ENCODE data around the gene TVP23A.
A peak's percentile ranks its signal among the peaks of the same experiment; 100 is the strongest.

TVP23A gene

GRCh38 chr16:10765772-10766171 is 52.8 kb downstream of the TVP23A start:
- H3K9ac ChIP-seq (ENCODE audit: low read depth, low read length): no peak overlapping the region
- peaks cover 51% of the 10 kb centered on the region for H3K36me3 ChIP-seq (ENCODE audit: insufficient read depth, low read length)
- H3K4me1 ChIP-seq (ENCODE audit: insufficient read depth, low read length): no peaks in the 10 kb centered on the region
- no peak overlapping the region for H3K4me3 ChIP-seq (ENCODE audit: low read depth in 1 of 2, low read length in 2 of 2)
- H3K27ac ChIP-seq (ENCODE audit: low read length): no peak overlapping the region
- 0 out of 2 replicates have a peak, but pooled peaks cover 5% of the 10 kb centered on the region for H4K20me1 ChIP-seq (ENCODE audit: insufficient read depth, low read length)
- ATAC-seq (ENCODE audit: insufficient read depth, low read depth) (peak; percentile 39; the same call in 1 of the 3 replicates), DNase-seq (no peak)
- TF ChIP-seq CTCF (IDR thresholded peaks at IDR 0.05; ENCODE audit: borderline replicate concordance, extremely low read depth, low read length, poor library complexity, severe bottlenecking): no peak
- TF ChIP-seq EZH2 (IDR thresholded peaks at IDR 0.05; ENCODE audit: borderline replicate concordance, low read depth, low read length, severe bottlenecking): no peak
- H3K9me3 ChIP-seq (ENCODE audit: insufficient read depth, low read length, severe bottlenecking): no peaks in the 10 kb centered on the region
- H3K4me2 ChIP-seq (ENCODE audit: insufficient read depth, low read length): no peak overlapping the region
- no peak overlapping the region for H2AFZ ChIP-seq (ENCODE audit: low read depth, low read length)
- H3K27me3 ChIP-seq (ENCODE audit: insufficient read depth, low read length, poor library complexity): no peaks in the 10 kb centered on the region
- no peaks in the 10 kb centered on the region for H3K79me2 ChIP-seq (ENCODE audit: insufficient read depth, low read length)

GRCh38 chr16:10763456-10763855 is 55.1 kb downstream of the TVP23A start:
- Histone ChIP-seq H3K9ac (ENCODE audit: low read depth, low read length) (no peak overlapping the region), H3K4me1 (ENCODE audit: insufficient read depth, low read length) (no peaks in the 10 kb centered on the region), H2AFZ (ENCODE audit: low read depth, low read length) (no peak overlapping the region)

GRCh38 chr16:10762336-10763016 is 56.1 kb downstream of the TVP23A start:
- no peak overlapping the region for H2AFZ ChIP-seq (ENCODE audit: low read depth, low read length)
- H3K79me2 ChIP-seq (ENCODE audit: insufficient read depth, low read length): no peaks in the 10 kb centered on the region
- 0 out of 2 replicates have a peak, but pooled peaks cover 5% of the 10 kb centered on the region for H4K20me1 ChIP-seq (ENCODE audit: insufficient read depth, low read length)
- H3K4me2 ChIP-seq (ENCODE audit: insufficient read depth, low read length): no peak overlapping the region
- ATAC-seq (ENCODE audit: insufficient read depth, low read depth) (no peak), DNase-seq (no peak)
- TF ChIP-seq CTCF (IDR thresholded peaks at IDR 0.05; ENCODE audit: borderline replicate concordance, extremely low read depth, low read length, poor library complexity, severe bottlenecking): no peak
- no peak for TF ChIP-seq EZH2 (IDR thresholded peaks at IDR 0.05; ENCODE audit: borderline replicate concordance, low read depth, low read length, severe bottlenecking)
- H3K4me3 ChIP-seq (ENCODE audit: low read depth in 1 of 2, low read length in 2 of 2): no peak overlapping the region
- H3K27me3 ChIP-seq (ENCODE audit: insufficient read depth, low read length, poor library complexity): no peaks in the 10 kb centered on the region
- H3K27ac ChIP-seq (ENCODE audit: low read length): no peak overlapping the region
- H3K9ac ChIP-seq (ENCODE audit: low read depth, low read length): no peak overlapping the region
- H3K36me3 ChIP-seq (ENCODE audit: insufficient read depth, low read length): peaks cover 72% of the 10 kb centered on the region
- H3K4me1 ChIP-seq (ENCODE audit: insufficient read depth, low read length): no peaks in the 10 kb centered on the region
- no peaks in the 10 kb centered on the region for H3K9me3 ChIP-seq (ENCODE audit: insufficient read depth, low read length, severe bottlenecking)

More at GRCh38 chr16:10763456-10763855, 55.1 kb downstream of the TVP23A start:
- no peaks in the 10 kb centered on the region for H3K9me3 ChIP-seq (ENCODE audit: insufficient read depth, low read length, severe bottlenecking)
- no peak overlapping the region for H3K4me2 ChIP-seq (ENCODE audit: insufficient read depth, low read length)
- H3K27me3 ChIP-seq (ENCODE audit: insufficient read depth, low read length, poor library complexity): no peaks in the 10 kb centered on the region
- H3K4me3 ChIP-seq (ENCODE audit: low read depth in 1 of 2, low read length in 2 of 2): no peak overlapping the region
- H3K27ac ChIP-seq (ENCODE audit: low read length): no peak overlapping the region
- peaks cover 62% of the 10 kb centered on the region for H3K36me3 ChIP-seq (ENCODE audit: insufficient read depth, low read length)
- 0 out of 2 replicates have a peak, but pooled peaks cover 5% of the 10 kb centered on the region for H4K20me1 ChIP-seq (ENCODE audit: insufficient read depth, low read length)
- DNase-seq (no peak), ATAC-seq (ENCODE audit: insufficient read depth, low read depth) (no peak)
- H3K79me2 ChIP-seq (ENCODE audit: insufficient read depth, low read length): no peaks in the 10 kb centered on the region
- TF ChIP-seq CTCF (IDR thresholded peaks at IDR 0.05; ENCODE audit: borderline replicate concordance, extremely low read depth, low read length, poor library complexity, severe bottlenecking): no peak
- no peak for TF ChIP-seq EZH2 (IDR thresholded peaks at IDR 0.05; ENCODE audit: borderline replicate concordance, low read depth, low read length, severe bottlenecking)

Data from DND-41 (cell line).